NCI-H510A (cell line): ENCODE measurements around the gene ENHO.
"Not testable (repeated sequence)": the region's sequence is repeated elsewhere in the genome, so short reads cannot be mapped to it uniquely, and the experiment has no call there.

Source experiments
- DNase-seq: peaks from one replicate; lab custom pipeline; 2025; lab: John Stamatoyannopoulos, UW

ENHO gene

GRCh38 chr9:34506623-34507022 is 16.2 kb downstream of the ENHO start:
- no peak for DNase-seq

GRCh38 chr9:34505370-34506120 is 17.2 kb downstream of the ENHO start:
- DNase-seq: no peak

GRCh38 chr9:34503406-34503805 is 19.4 kb downstream of the ENHO start:
- DNase-seq: no peak

- no peak for DNase-seq
Measured at GRCh38 chr9:34502891-34503290, 19.9 kb downstream of the ENHO start.

- no peak for DNase-seq
Measured at GRCh38 chr9:34502471-34502870, 20.3 kb downstream of the ENHO start.

- DNase-seq: no peak
Measured at GRCh38 chr9:34501889-34502425, 20.8 kb downstream of the ENHO start.

- DNase-seq: no peak
Measured at GRCh38 chr9:34501372-34501771, 21.4 kb downstream of the ENHO start.

- no peak for DNase-seq
Measured at GRCh38 chr9:34500623-34501267, 22.0 kb downstream of the ENHO start.

GRCh38 chr9:34499076-34499475 is 23.7 kb downstream of the ENHO start:
- DNase-seq: no peak

- DNase-seq: no peak
Measured at GRCh38 chr9:34498553-34498952, 24.2 kb downstream of the ENHO start.

- DNase-seq: no peak
Measured at GRCh38 chr9:34496149-34496712, 26.6 kb downstream of the ENHO start.

GRCh38 chr9:34493972-34494535 is 28.7 kb downstream of the ENHO start:
- DNase-seq: no peak

- DNase-seq: no peak
Measured at GRCh38 chr9:34492051-34492450, 30.7 kb downstream of the ENHO start.

- no peak for DNase-seq
Measured at GRCh38 chr9:34491596-34491995, 31.2 kb downstream of the ENHO start.

GRCh38 chr9:34490760-34491159 is 32.0 kb downstream of the ENHO start:
- DNase-seq: no peak

GRCh38 chr9:34490360-34490759 is 32.4 kb downstream of the ENHO start:
- no peak for DNase-seq

- DNase-seq: no peak
Measured at GRCh38 chr9:34486572-34486971, 36.2 kb downstream of the ENHO start.

GRCh38 chr9:34485822-34486221 is 37.0 kb downstream of the ENHO start:
- DNase-seq: no peak

GRCh38 chr9:34484678-34485077 is 38.1 kb downstream of the ENHO start:
- no peak for DNase-seq

- not testable (repeated sequence) for DNase-seq
Measured at GRCh38 chr9:34482746-34483145, 40.0 kb downstream of the ENHO start.

- DNase-seq: not testable (repeated sequence)
Measured at GRCh38 chr9:34481620-34482019, 41.2 kb downstream of the ENHO start.

- no peak for DNase-seq
Measured at GRCh38 chr9:34479431-34479866, 43.3 kb downstream of the ENHO start.

GRCh38 chr9:34477541-34477940 is 45.2 kb downstream of the ENHO start:
- no peak for DNase-seq
